SK-N-SH (cell line): ENCODE data around the gene TMEM94. TPM values are rescaled to one million over a fixed set of nuclear protein-coding genes. Genes with fewer than 3 reads are reported as not detected.

Experiments used
- ELF1 ChIP-seq: IDR thresholded peaks from 2 replicates; pipeline ENCODE4 v1.4.0; 2012
- FOXJ3 ChIP-seq: sonication (generic); formaldehyde crosslinking; IDR thresholded peaks from 2 replicates; pipeline ENCODE4 v1.5.1; 2020; ENCODE audit warnings: mild to moderate bottlenecking, missing genetic modification reagents
- GATA2 ChIP-seq: sonication (generic); formaldehyde crosslinking; IDR thresholded peaks from 2 replicates; pipeline ENCODE4 v1.5.0; 2020; ENCODE audit warnings: mild to moderate bottlenecking, missing genetic modification reagents
- IRF3 ChIP-seq: fragments of 150-350 bp; IDR thresholded peaks from 2 replicates; pipeline ENCODE4 v1.6.1; 2016; ENCODE audit warnings: mild to moderate bottlenecking, low read depth, low read length
- JUND ChIP-seq: IDR thresholded peaks from 2 replicates; pipeline ENCODE4 v1.4.0; 2012
- NRF1 ChIP-seq: IDR thresholded peaks from 2 replicates; pipeline ENCODE4 v1.6.1; 2012; ENCODE audit warnings: low read depth, mild to moderate bottlenecking, low read length
- PBX3 ChIP-seq: IDR thresholded peaks from 2 replicates; pipeline ENCODE4; 2012
- POLR2AphosphoS5 ChIP-seq: IDR thresholded peaks from 2 replicates; pipeline ENCODE4 v1.6.1; 2012; ENCODE audit warnings: low read depth, low read length
- RAD21 ChIP-seq: IDR thresholded peaks from 2 replicates; pipeline ENCODE4 v1.6.1; 2012; ENCODE audit warnings: mild to moderate bottlenecking, low read length
- REST ChIP-seq: IDR thresholded peaks from 2 replicates; pipeline ENCODE4 v1.6.1; 2012; ENCODE audit warnings: mild to moderate bottlenecking, low read depth, low read length, moderate library complexity
- RFX5 ChIP-seq: IDR thresholded peaks from 2 replicates; pipeline ENCODE4 v1.6.1; 2012; ENCODE audit warnings: mild to moderate bottlenecking, improper control_type of control experiment, low read length
- TAF1 ChIP-seq: IDR thresholded peaks from 2 replicates; pipeline ENCODE4 v1.6.1; 2012; ENCODE audit warnings: low read depth, mild to moderate bottlenecking, low read length, moderate library complexity, borderline replicate concordance
- USF1 ChIP-seq: IDR thresholded peaks from 2 replicates; pipeline ENCODE4 v1.4.0; 2012; ENCODE audit warnings: low read depth, borderline replicate concordance
- USF2 ChIP-seq: fragments of 150-350 bp; IDR thresholded peaks from 2 replicates; pipeline ENCODE4 v1.6.1; 2017; ENCODE audit warnings: antibody characterized with exemption, low read length, low read depth, borderline replicate concordance
- polyA plus RNA-seq, 3 experiments: library from polyadenylated mRNA; depleted of rRNA; stranded (reverse); fragments of >200 nt; gene quantifications; 2 replicates each; pipeline ENCODE4 v1.2.3, GENCODE V29; 2012

The TMEM94 gene
- polyA plus RNA-seq, 1 of the 3 experiments (the other 2 are of a cell fraction) = 89.9 TPM

GRCh38 chr17:75516255-75516618 is 59.8 kb downstream of the TMEM94 start, which contains the start of gene TSEN54 (continued):
- TF ChIP-seq GATA2 (CRISPR knock-in tag) = no peak
- TF ChIP-seq RFX5 = no peak
- peak; percentile 78 for TF ChIP-seq PBX3
- TF ChIP-seq NRF1 = peak; percentile 68
- TF ChIP-seq USF1 = no peak; the same call in 1 of the 2 replicates
- TF ChIP-seq TAF1 = peak; percentile 48; the same call in 1 of the 2 replicates
- TF ChIP-seq USF2 = no peak
- TF ChIP-seq POLR2AphosphoS5 = peak; percentile 32; the same call in 1 of the 2 replicates
- peak; percentile 86 for TF ChIP-seq REST
- no peak for TF ChIP-seq JUND
- TF ChIP-seq IRF3 = no peak
- TF ChIP-seq RAD21 = no peak
- peak; percentile 94 for TF ChIP-seq ELF1
- TF ChIP-seq FOXJ3 (CRISPR knock-in tag) = no peak
